ENCODE measurements around the gene CGB1. TPM values are rescaled to one million over a fixed set of nuclear protein-coding genes. Genes with fewer than 3 reads are reported as not detected.

CGB1 gene
- total and polyA plus RNA-seq, 2 of the 8 experiments (the other 6 are each of a cell fraction or from before 2014, with no cell fraction given) = not detected

- Histone ChIP-seq H2AFZ (ENCODE audit: low read length) (no peak overlapping the region), H3K4me2 (ENCODE audit: insufficient read depth in 1 of 2, low read depth in 2 of 2, low read length in 2 of 2) (no peak overlapping the region; a peak in 1 of 4 replicates), H2AK5ac (ENCODE audit: low read depth, low read length) (no peak overlapping the region), H3K4me1 (replicated peaks in 1 of 4; ENCODE audit: control insufficient read depth in 3 of 4, insufficient read depth in 4 of 4, low read length in 3 of 4) (peaks cover 0 to 17% (median 8%) of the 10 kb centered on the region in 4 experiments; a peak in 5 of 7 replicates), H3K18ac (ENCODE audit: extremely low read depth, low read length) (no peak overlapping the region), H3K4me3 (ENCODE audit: extremely low read depth in 1 of 4, insufficient read depth in 2 of 4, low read depth in 3 of 4, low read length in 4 of 4) (no peak overlapping the region), H3K36me3 (ENCODE audit: control insufficient read depth in 2 of 4, insufficient read depth in 4 of 4, low read length in 3 of 4) (peaks cover 8 to 19% (median 13%) of the 10 kb centered on the region in 4 experiments; a peak in 7 of 8 replicates), H3K23ac (ENCODE audit: insufficient read length) (no peak overlapping the region), H2BK5ac (ENCODE audit: low read depth, low read length) (no peak overlapping the region), H3K27me3 (replicated peaks in 1 of 4; ENCODE audit: control insufficient read depth in 3 of 4, extremely low read depth in 1 of 4, insufficient read depth in 3 of 4, low read length in 3 of 4) (peaks cover 0 to 15% (median 9%) of the 10 kb centered on the region in 4 experiments; a peak in 5 of 7 replicates), H2BK120ac (replicated peaks; ENCODE audit: low read depth, low read length) (no peak overlapping the region), H4K5ac (ENCODE audit: insufficient read length, low read depth, low read length) (no peak overlapping the region), H2BK15ac (ENCODE audit: low read length) (no peak overlapping the region), H4K20me1 (replicated peaks in 1 of 2; ENCODE audit: control insufficient read depth in 1 of 2, insufficient read depth in 2 of 2, low read length in 2 of 2) (peaks cover 1 to 2% of the 10 kb centered on the region in 2 experiments), H2BK20ac (ENCODE audit: low read length) (no peak overlapping the region), H3K79me1 (ENCODE audit: low read depth, low read length) (no peaks in the 10 kb centered on the region), H3K14ac (ENCODE audit: insufficient read length) (no peak overlapping the region), H4K8ac (ENCODE audit: extremely low read depth, insufficient read depth, low read length) (no peak overlapping the region), H3K27ac (ENCODE audit: low read depth, low read length) (no peak overlapping the region), H3K56ac (replicated peaks; ENCODE audit: insufficient read length, low read depth, low read length) (no peak overlapping the region), H2BK12ac (ENCODE audit: low read depth, low read length) (no peak overlapping the region), H3K79me2 (ENCODE audit: control insufficient read depth in 1 of 2, insufficient read depth in 2 of 2, low read length in 2 of 2) (no peaks in the 10 kb centered on the region), H3K4ac (replicated peaks; ENCODE audit: insufficient read length, low read depth, low read length) (no peak overlapping the region), H3K23me2 (ENCODE audit: low read depth, low read length) (peaks cover 6% of the 10 kb centered on the region; the same call in 1 of the 2 replicates), H3K9ac (replicated peaks in 1 of 4; ENCODE audit: extremely low read depth in 1 of 4, low read depth in 3 of 4, low read length in 3 of 4) (no peak overlapping the region), H4K91ac (replicated peaks; ENCODE audit: insufficient read length, low read length) (no peak overlapping the region), H3K9me3 (ENCODE audit: insufficient read depth in 2 of 2, low read depth in 1 of 2, low read length in 1 of 2) (no peaks in the 10 kb centered on the region)
- WGBS, 2 experiments (ENCODE audit: extremely low coverage in 1 of 2, insufficient coverage in 1 of 2, insufficient read length in 1 of 2, insufficient replicate concordance in 2 of 2, low coverage in 1 of 2, low lambda C conversion rate in 2 of 2, missing lambda C conversion rate in 1 of 2) = 96% methylated on average over 13 of the region's 29 CpGs; no CpG with 5 or more reads in 1 of the 2 experiments
- ChIA-PET POLR2A (ENCODE audit: partially characterized antibody) (no interaction called here), CTCF (ENCODE audit: partially characterized antibody) (interaction anchor here (2.3 to 8.1 kb wide), 2 partner anchors 10 to 17 kb away, joined by 6 to 46 read pairs; no protein-coding TSS in a partner anchor)
- DNase-seq (ENCODE audit: low read depth in 1 of 2, low spot score in 2 of 2) (no peak), FAIRE-seq (no peak)
- TF ChIP-seq CHD1 (IDR thresholded peaks at IDR 0.05; ENCODE audit: low read depth, low read length) (no peak), POLR2AphosphoS5 (IDR thresholded peaks at IDR 0.05; ENCODE audit: low read depth, low read length) (no peak), CTBP2 (IDR thresholded peaks at IDR 0.05; ENCODE audit: borderline replicate concordance, insufficient read depth, insufficient read length, low read length) (no peak), CBX8 (IDR thresholded peaks at IDR 0.05; ENCODE audit: borderline replicate concordance, low read depth, low read length) (no peak), RNF2 (IDR thresholded peaks at IDR 0.05; ENCODE audit: borderline replicate concordance, low read depth, low read length, missing control alignments, poor library complexity, severe bottlenecking) (no peak), BACH1 (IDR thresholded peaks at IDR 0.05; ENCODE audit: low read length) (no peak), EZH2 (IDR thresholded peaks at IDR 0.05; ENCODE audit: low read depth, low read length, severe bottlenecking) (no peak), POLR2A (IDR thresholded peaks at IDR 0.05; ENCODE audit: control extremely low read depth in 1 of 2, low read depth in 2 of 2, low read length in 2 of 2) (no peak), ZNF274 (IDR thresholded peaks at IDR 0.05; ENCODE audit: borderline replicate concordance, extremely low read depth, low read length) (no peak)
- TF ChIP-seq, protein P1, sequence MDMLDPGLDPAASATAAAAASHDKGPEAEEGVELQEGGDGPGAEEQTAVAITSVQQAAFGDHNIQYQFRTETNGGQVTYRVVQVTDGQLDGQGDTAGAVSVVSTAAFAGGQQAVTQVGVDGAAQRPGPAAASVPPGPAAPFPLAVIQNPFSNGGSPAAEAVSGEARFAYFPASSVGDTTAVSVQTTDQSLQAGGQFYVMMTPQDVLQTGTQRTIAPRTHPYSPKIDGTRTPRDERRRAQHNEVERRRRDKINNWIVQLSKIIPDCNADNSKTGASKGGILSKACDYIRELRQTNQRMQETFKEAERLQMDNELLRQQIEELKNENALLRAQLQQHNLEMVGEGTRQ (IDR thresholded peaks at IDR 0.05; ENCODE audit: low read length) = no peak
These were observed 20.4 kb downstream of the CGB1 start for GRCh38 chr19:49016067-49016839.

Measured in H1 (cell line).